Tibial nerve (tissue), 3 donors: ENCODE measurements around the gene PRKG1.
"Not testable (repeated sequence)": the region's sequence is repeated elsewhere in the genome, so short reads cannot be mapped to it uniquely, and the experiment has no call there.

Experiments
- POLR2A ChIP-seq, 2 donors: fragments of 450-650 bp; IDR thresholded peaks; one replicate each; pipeline ENCODE4 v1.6.1; 2017; ENCODE audit warnings: antibody characterized with exemption in 2 of 2, mild to moderate bottlenecking in 2 of 2, moderate library complexity in 2 of 2
- TF ChIP-seq, protein P1 (sequence below), 5 experiments: fragments of 200-600 bp in 3 of 5; fragments of 450-650 bp in 2 of 5; sonication (generic) in 3 of 5; IDR thresholded peaks; one replicate each; pipeline ENCODE4 v1.5.1; 2016 to 2019; ENCODE audit warnings: antibody characterized with exemption in 5 of 5, mild to moderate bottlenecking in 3 of 5, moderate library complexity in 2 of 5

- TF ChIP-seq, protein P1, sequence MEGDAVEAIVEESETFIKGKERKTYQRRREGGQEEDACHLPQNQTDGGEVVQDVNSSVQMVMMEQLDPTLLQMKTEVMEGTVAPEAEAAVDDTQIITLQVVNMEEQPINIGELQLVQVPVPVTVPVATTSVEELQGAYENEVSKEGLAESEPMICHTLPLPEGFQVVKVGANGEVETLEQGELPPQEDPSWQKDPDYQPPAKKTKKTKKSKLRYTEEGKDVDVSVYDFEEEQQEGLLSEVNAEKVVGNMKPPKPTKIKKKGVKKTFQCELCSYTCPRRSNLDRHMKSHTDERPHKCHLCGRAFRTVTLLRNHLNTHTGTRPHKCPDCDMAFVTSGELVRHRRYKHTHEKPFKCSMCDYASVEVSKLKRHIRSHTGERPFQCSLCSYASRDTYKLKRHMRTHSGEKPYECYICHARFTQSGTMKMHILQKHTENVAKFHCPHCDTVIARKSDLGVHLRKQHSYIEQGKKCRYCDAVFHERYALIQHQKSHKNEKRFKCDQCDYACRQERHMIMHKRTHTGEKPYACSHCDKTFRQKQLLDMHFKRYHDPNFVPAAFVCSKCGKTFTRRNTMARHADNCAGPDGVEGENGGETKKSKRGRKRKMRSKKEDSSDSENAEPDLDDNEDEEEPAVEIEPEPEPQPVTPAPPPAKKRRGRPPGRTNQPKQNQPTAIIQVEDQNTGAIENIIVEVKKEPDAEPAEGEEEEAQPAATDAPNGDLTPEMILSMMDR (IDR thresholded peaks at IDR 0.05): not testable (repeated sequence)
- not testable (repeated sequence) for TF ChIP-seq POLR2A (IDR thresholded peaks at IDR 0.05)
Measured at GRCh38 chr10:51212937-51213336, 138.7 kb downstream of the PRKG1 start.
